ENCODE results near the gene PFKM. TPM values are rescaled to one million over a fixed set of nuclear protein-coding genes. Genes with fewer than 3 reads are reported as not detected.

The PFKM gene
- total RNA-seq, 2 donors from 2014 or later, result 50.1 to 62.2 TPM

- H3K4me3 ChIP-seq, result no peak overlapping the region
- no peaks in the 10 kb centered on the region for H3K4me1 ChIP-seq (ENCODE audit: control insufficient read depth in 1 of 2, low read depth in 2 of 2)
- no peaks in the 10 kb centered on the region for H3K27me3 ChIP-seq (replicated peaks; ENCODE audit: insufficient read depth)
- no peaks in the 10 kb centered on the region for H3K9me3 ChIP-seq
- DNase-seq (ENCODE audit: low spot score), result no peak
- no peak for TF ChIP-seq CTCF (IDR thresholded peaks at IDR 0.05)
- ATAC-seq (ENCODE audit: insufficient number of reproducible peaks, low FRiP score, low read depth), result no peak
- no peaks in the 10 kb centered on the region for H3K36me3 ChIP-seq
- no peak overlapping the region for H3K27ac ChIP-seq
These were observed 57.2 kb downstream of the PFKM start for GRCh38 chr12:48176417-48176751.

GRCh38 chr12:48177982-48178381, 58.8 kb downstream of the PFKM start:
- H3K27me3 ChIP-seq (replicated peaks; ENCODE audit: insufficient read depth), result no peaks in the 10 kb centered on the region
- no peaks in the 10 kb centered on the region for H3K9me3 ChIP-seq
- ATAC-seq (ENCODE audit: insufficient number of reproducible peaks, low FRiP score, low read depth) (no peak), DNase-seq (ENCODE audit: low spot score) (no peak)
- peaks cover 0 to 8% of the 10 kb centered on the region in 2 donors for H3K4me1 ChIP-seq (ENCODE audit: control insufficient read depth in 1 of 2, low read depth in 2 of 2)
- no peaks in the 10 kb centered on the region for H3K36me3 ChIP-seq
- TF ChIP-seq CTCF (IDR thresholded peaks at IDR 0.05), result no peak
- no peak overlapping the region for H3K4me3 ChIP-seq
- no peak overlapping the region for H3K27ac ChIP-seq

GRCh38 chr12:48179466-48179865, 60.3 kb downstream of the PFKM start:
- no peaks in the 10 kb centered on the region for H3K27me3 ChIP-seq (replicated peaks; ENCODE audit: insufficient read depth)
- H3K4me1 ChIP-seq (ENCODE audit: control insufficient read depth in 1 of 2, low read depth in 2 of 2), result peaks cover 4 to 14% of the 10 kb centered on the region in 2 donors
- no peak overlapping the region for H3K4me3 ChIP-seq
- TF ChIP-seq CTCF (IDR thresholded peaks at IDR 0.05), result no peak
- DNase-seq (ENCODE audit: low spot score), result no peak
- H3K9me3 ChIP-seq, result no peaks in the 10 kb centered on the region
- ATAC-seq (ENCODE audit: insufficient number of reproducible peaks, low FRiP score, low read depth), result no peak
- no peaks in the 10 kb centered on the region for H3K36me3 ChIP-seq
- H3K27ac ChIP-seq, result no peak overlapping the region

- Histone ChIP-seq H3K4me1 (ENCODE audit: control insufficient read depth in 1 of 2, low read depth in 2 of 2) (peaks cover 4 to 16% of the 10 kb centered on the region in 2 donors), H3K27me3 (replicated peaks; ENCODE audit: insufficient read depth) (no peaks in the 10 kb centered on the region), H3K27ac (no peak overlapping the region), H3K9me3 (no peaks in the 10 kb centered on the region), H3K4me3 (no peak overlapping the region), H3K36me3 (no peaks in the 10 kb centered on the region)
- ATAC-seq (ENCODE audit: insufficient number of reproducible peaks, low FRiP score, low read depth) (no peak), DNase-seq (ENCODE audit: low spot score) (no peak)
- TF ChIP-seq CTCF (IDR thresholded peaks at IDR 0.05), result no peak
These were observed 61.3 kb downstream of the PFKM start for GRCh38 chr12:48180424-48180823.

GRCh38 chr12:48180857-48181495, 61.8 kb downstream of the PFKM start:
- Histone ChIP-seq H3K36me3 (no peaks in the 10 kb centered on the region), H3K27ac (no peak overlapping the region), H3K9me3 (no peaks in the 10 kb centered on the region), H3K27me3 (replicated peaks; ENCODE audit: insufficient read depth) (no peaks in the 10 kb centered on the region), H3K4me3 (no peak overlapping the region), H3K4me1 (ENCODE audit: control insufficient read depth in 1 of 2, low read depth in 2 of 2) (peaks cover 4 to 16% of the 10 kb centered on the region in 2 donors)
- no peak for DNase-seq (ENCODE audit: low spot score)
- no peak for ATAC-seq (ENCODE audit: insufficient number of reproducible peaks, low FRiP score, low read depth)
- TF ChIP-seq CTCF (IDR thresholded peaks at IDR 0.05), result no peak
